Activated CD4-positive, CD25-positive, alpha-beta regulatory T cell (primary cell): Measurements from ENCODE around the gene PELI1.
A peak's percentile ranks its signal among the peaks of the same experiment; 100 is the strongest.

Experiments
- DNase-seq, 4 experiments: peaks; one replicate each; lab custom pipeline; 2025; lab: John Stamatoyannopoulos, UW

PELI1 gene

DNA sequence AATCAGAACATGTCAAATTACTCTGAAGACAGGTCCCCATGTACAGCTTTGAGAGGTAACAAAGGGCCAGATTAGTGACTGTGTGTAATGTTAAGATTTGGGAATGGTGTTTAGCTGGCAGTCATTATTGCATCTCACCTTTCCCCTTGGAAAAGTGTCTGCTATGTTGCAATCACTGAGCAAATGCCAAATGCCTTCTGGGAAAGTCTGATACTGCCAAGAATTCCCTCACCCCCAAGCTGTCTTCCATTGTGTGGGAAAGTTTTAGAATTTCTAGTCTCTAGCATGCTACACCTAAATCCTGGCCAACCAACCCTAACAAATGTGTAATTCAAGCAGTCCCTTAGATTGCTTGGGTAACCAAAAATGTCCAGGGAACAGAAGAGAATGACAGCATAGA lies 13.6 kb upstream of the PELI1 start:
- no peak for DNase-seq

DNA sequence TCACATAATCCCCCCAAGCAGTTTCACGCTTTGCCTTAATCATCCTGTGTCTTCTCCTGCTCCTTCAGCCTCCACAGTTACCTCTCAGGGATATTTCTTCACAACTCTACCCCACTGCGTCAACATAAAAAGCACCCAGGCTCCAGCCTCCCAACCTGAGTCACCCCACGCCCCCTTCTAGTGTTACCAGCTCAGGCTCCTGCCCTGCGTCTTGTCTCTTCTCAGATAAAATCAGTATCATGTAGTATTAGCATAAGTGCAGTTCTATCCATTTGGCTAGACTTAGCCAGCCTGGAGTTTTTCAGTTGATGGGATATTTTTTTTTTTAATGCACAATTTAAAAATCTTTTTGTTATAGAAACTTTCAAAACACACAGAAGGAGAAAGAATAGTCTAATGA lies 9.6 kb upstream of the PELI1 start:
- no peak for DNase-seq

DNA sequence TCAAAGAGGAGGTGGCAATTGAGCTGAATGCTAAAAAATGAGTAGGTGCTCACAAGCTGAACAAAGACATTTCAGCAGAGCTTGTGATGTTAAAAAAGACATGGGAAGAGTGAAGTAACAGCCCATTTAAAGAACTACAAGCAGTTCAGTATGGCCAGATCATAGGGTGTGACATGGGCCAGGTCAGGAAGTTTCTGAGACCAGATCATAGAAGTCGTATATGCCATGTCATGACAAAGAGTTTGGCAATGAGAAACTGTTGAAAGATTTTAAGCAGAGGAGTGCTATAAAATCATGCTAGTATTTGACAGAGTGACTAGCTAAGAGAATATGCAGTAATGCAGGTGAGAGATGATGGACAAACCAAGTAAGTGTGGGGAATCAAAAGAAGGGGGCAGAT lies 7.3 kb upstream of the PELI1 start:
- no peak for DNase-seq

DNA sequence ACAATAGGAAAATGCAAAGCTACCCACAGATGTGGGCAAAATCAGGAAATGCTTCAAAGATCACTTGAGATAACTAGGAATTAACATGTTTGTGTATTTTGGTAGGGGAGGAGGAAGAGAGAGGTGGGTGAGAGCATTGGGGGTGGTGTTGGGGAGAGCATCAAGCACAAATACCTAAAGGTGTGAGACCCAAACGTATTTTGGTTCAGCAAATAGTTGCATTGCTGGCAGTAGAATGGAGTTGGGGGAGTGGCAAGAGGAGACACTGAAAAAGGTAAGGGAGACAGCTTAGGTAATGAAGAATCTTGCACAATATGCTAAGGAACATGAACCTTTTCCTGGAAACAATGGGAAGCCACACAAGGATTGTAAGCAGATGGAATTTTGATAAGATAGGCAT lies 1.5 kb upstream of the PELI1 start:
- no peak for DNase-seq

DNA sequence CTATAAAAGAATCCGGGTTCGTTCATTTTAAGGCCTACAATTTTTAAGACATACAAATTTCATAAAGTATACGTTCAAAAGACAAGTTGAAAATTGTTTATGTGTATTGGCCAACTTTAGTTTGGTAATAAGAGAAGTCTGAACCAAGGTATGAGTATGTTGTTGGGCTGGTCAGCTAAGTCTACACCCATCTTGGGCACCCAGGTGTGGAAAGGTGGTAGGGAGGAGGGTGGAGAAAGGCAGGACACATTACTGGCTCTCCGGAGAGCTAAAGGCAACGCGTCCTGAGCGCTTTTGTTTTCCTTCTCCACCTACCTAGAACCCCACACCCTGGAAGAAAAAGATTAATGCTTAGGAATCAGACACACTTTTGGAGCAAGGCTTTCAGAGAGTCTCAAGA lies 899 bp upstream of the PELI1 start:
- DNase-seq = no peak

DNA sequence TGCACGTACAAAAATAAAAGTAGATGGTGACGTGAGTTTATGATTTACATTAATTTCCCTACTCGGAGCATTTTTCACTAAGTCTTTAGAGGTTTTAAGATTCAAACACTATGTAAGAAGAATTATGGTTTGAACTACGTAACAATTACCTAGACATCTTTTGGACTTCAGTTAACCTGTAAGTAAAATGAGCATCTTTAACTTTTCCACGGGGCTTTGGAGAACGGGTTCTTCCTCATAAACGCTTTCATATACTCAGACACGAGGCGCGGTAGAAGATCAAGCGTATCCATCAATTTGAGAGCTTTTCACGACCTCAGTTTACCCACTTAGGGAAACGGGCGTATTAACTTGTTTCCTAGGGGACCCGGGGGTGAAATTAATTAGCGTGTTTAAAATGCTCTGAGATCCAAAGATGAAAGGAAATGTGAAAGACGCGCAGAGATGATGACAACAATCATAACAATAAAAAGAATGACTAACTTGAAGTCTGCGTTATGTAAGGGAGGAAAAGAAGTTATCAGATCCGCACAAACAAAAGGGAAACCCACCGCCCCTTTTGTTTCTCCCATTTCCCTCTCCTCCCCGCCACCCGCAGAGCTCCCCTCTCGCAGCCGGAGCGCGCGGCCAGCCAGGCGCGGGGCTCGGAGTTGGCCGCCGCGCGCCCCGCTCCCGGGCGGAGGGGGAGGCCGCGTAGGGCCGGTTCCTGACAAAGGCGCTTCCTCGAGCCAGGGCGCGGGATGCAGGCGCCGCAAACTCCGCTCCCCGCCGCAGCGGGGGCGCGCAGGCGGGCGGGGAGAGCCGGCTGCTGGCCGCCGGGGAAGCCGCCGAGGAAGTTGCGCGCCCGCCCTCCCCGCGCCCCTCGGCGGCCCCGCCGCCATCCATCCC lies 807 bp downstream of the PELI1 start:
- peak in 1 of 4 experiments; percentile 19 for DNase-seq

DNA sequence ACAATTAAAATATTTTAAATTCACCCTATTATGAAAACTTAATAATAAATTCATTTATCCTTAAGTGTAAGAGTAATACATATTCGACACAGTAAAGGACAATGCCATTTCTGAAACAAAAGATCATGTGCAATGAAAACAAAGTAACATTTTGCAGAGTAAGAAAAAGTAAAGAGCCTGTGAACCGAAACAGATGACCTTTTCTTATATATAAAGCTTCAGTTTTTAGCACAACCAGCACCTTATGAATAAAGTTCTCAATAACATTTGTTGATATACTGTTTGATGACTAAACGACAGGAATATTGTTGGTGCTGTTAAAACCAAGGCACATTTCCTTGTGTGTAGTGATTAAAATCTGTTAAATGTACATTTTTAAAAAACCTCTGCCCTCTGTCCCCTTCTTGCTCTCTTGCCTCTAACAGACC lies 1.5 kb downstream of the PELI1 start:
- DNase-seq = no peak

DNA sequence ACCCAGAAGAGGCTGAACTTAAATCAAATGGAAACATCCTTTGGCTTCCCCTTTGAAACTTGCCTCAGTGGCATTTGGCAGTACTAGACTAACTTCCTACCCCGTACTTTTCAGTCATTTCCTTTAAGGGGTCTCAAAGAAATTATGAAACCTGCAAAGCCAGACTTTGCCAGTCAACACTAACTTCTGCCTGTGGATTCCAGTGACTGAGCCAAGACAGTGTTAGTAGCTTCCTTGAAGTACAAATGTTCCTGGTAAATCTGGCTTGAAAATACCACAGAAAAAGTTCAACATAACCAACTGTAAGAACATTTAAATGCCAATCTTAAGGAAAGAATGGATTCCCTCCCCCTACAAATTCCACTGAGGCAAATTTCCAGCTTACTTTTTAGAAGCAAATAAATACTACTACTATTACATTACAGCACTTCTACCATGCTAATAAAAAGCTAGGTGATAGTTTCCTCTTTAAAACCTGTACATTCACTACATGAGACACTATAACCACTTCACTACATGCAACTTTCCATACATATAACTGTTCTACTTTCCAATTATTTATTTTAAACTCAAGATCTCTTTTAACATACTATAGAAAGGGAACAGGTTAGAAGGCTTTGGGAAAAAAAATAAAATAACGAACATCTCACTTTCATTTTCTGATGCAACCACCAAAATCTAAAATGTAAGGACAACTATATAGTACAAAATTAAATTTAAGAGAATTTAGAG lies 2.4 kb downstream of the PELI1 start:
- no peak for DNase-seq

DNA sequence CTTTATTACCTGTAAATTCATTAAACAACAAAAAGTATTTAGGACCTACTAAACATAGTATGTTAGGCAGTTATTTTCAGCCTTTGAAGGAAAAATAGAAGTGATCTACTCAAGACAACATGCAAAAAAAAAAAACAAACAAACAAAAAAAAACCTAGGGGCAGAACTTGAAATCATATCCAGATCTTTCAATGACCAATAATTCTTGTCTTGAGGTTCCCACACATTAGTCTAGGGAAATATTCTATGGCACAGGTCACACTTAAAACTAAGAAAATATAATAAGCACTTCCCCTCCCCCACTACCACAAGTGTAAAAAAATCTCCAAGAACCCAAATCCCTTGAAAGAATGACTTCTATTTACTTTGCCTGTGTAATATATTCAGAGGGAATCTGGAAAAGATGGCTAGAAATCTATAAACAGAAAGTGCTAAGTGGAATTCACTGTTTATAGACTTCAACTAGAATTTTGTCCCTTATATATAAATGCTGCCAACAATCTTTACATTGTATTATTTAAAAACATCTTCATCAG lies 3.5 kb downstream of the PELI1 start:
- no peak for DNase-seq

DNA sequence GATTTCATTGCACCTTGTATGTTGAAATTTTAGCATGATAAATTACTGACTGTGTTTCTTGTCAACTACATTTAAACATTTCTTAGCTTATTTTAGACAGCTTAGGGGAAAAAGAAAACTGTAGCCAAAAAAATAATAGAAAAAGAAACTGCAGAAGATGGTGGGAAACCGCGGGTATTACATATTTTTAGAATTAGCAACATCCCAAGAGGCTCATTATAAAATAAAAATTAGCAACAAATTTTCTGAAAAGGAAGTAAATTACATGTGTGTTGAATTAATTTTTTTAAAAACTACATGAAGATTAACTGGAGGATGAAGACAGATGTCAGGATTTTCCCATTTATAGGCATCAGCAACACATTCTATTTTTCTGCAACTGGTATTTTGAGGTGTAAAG lies 4.3 kb downstream of the PELI1 start:
- no peak for DNase-seq

DNA sequence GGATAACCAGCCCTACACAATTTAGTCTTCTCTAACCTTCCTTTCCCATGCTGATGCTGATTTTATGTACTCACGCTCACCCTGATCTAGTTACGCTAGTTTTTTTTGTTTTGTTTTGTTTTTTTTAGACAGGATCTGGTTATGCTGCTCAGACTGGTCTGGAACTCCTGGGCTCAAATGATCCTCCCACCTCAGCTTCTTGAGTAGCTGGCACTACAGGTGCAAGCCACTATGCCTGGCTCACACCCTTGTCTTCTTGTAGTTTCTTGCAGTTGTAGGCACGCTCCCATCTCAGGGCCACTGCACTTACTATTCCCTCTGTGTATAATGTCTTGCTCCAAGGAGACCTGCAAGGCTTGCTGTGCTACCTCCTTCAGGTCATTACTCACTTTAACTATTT lies 6.2 kb downstream of the PELI1 start:
- DNase-seq = no peak

DNA sequence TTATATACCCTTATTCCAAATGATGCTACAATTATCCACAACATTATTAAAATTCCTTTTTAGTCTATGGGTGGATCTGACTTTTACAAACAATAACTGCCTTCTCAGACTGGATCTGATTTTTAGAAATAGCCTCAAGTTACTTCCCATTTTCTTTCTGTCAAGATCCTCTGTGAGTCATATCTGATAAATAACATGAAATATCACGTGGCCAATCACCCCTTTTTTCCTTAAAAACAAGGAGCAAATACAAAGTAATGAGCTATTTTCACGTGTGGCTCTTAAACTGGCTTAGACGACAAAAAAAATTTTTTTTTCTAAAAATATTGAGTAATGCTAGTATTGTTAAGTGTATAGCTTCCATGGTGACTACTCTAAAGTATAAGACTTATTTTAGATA lies 6.7 kb downstream of the PELI1 start:
- DNase-seq = no peak

DNA sequence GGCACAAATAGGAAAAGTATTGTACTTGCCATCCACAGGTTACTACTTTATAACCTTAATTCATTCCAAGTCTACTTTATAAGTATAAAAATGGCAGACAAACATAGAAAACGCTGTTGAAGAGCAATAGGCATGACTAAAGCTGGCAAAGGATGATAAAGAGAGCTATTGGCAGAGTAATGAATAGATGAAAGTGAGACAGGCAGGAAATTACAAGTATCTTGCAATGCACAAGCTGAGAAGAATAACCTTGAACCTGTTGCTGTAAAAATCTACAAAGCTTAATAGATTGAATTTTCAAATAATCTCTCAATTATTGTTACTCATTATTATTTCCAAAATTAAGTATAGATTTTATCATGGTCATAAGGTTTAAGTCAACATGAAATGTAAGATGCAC lies 8.8 kb downstream of the PELI1 start:
- no peak for DNase-seq

DNA sequence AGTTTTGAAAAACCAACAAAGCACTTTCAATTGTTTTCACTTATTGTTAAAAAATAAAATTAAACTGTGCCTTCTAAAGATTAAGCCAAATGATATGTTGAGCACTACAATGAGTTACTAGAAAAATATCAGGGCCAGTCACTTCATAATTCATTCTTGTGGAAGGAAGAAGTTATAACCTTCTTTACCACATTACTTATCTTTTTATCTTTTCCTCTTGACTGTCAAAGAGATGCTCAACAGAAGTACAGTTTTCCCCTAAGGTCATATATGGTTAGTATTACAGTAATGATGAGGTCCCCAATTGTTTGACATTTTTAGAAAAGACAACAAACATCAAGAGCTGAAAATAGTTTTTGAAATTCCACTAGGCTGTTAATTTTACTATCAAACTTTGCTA lies 9.4 kb downstream of the PELI1 start:
- DNase-seq = no peak

DNA sequence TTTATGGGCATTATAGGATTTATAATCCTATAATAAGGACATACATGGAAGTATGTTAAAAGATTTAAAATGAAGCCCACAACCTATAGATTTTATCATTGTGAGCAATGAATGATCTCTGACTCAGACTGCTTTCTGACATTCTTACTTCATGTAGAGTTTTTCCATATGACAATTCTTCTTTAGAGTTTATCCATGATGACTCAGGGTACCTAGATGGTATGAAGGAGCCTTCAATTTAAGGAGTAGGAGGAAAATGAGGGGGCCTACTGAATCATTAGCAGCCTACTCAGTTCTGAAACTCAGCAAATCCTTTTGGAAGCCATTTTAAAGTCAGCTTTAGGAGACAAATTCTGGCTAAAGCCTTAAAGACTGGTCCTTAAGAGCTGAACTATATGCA lies 10.4 kb downstream of the PELI1 start:
- no peak for DNase-seq

DNA sequence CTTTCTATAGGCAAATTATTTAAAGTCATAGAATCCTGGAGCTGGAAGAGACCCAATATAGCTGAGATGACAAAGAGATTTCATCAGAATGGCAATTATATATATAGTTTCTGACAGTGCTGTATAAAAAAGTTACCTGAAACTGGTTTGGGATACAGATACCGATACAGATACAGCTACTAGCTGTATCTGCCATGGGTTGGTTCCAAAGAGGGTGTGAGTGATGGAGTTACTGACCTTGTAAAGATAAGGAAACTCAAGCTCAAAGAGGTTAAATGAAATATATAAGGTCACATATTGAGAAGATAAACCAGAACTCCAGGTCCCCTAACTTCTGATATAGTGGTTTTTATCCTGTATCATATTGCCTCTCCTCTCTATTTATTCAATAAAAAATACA lies 10.9 kb downstream of the PELI1 start:
- DNase-seq = no peak

DNA sequence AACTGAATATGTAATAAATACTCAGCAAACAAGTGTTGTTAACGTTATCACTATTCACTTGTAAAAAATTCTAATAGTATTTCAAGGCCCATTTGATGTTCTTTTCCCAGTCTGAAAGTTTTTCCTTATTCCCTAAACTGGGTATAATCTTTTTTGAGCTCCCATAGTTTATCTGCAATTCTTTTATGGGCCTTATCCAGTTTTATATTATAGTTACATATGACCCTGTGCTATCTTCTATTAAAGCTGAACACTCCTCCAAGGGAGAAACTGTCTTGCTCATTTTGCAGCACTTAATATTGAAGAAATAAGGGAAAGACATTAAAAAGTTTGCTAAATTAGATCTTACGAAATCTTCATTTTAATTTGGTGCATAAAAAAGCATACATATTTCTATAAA lies 13.9 kb downstream of the PELI1 start:
- DNase-seq = no peak

DNA sequence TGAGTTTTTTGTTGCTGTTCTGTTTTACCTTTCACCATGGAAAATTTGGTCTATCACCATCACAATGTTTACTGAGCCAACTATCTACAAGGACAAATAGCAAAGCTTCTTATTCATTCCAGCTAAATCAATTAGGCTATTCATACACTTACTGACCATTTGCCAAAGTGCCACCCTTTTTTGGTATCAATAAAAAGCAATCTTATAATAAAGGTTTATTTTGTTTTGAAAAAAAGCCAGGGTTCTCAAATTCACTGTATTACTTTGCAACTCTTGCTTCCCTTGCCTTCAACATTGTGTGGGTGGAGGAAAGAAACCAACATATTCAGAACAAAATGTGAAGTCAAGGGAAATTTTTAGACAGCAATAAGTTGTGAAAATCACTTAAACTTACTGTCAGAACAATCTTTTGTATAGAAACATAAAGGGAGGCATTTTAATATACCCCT lies 15.3 kb downstream of the PELI1 start:
- DNase-seq = no peak

DNA sequence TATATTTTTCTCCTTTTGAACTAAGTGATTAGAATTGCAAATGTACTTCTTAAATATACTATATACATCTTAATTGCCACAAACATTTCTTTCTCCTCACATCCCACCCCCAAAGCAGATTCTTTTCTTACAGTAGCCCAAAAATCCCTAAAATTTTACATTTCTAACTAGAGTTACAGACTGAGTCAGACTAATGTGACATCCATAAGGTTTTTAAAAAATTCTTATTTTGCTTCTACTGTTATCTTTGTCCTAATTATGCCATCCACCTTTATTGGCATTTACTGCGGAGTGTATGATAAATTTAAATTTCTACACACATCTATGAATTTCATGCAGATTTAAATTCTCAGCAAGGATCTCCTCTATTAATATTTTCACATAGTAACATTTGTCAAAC lies 15.8 kb downstream of the PELI1 start:
- DNase-seq = no peak

DNA sequence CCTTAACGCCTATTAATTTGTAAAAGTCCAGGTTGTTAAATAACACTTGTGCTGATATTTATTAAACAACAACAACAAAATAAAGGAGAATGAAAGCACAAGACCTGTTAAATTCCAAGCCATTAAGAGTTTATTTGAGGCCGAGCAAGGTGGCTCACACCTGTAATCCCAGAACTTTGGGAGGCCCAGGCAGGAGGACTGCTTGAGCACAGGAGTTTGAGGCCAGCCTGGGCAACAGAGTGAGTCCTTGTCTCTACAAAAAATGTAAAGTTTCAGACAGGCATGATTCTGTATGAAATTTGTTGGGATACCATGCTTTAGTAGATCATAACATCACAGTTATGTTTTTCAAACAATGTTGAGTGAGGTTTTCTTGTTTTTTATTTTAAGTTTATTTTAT lies 17.1 kb downstream of the PELI1 start:
- DNase-seq = no peak

DNA sequence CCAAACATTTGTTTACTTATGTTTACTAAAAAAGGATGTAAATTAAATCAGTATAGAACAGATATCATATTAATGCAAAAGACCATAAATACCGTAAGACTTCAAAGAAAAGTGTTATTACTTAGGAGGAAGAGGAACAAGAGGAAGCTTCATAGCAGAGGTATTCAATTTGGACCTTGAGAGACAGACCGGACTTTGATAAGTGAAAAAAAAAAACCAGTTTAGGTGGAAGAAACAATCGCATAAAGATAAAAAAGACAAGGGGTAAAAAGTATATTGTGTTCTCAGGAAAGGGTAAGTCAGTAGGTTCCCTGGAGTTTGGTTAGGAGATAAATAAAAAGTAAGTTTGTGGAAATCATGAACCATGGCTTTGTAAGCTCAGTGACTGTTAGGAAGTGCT lies 17.6 kb downstream of the PELI1 start:
- DNase-seq = no peak

DNA sequence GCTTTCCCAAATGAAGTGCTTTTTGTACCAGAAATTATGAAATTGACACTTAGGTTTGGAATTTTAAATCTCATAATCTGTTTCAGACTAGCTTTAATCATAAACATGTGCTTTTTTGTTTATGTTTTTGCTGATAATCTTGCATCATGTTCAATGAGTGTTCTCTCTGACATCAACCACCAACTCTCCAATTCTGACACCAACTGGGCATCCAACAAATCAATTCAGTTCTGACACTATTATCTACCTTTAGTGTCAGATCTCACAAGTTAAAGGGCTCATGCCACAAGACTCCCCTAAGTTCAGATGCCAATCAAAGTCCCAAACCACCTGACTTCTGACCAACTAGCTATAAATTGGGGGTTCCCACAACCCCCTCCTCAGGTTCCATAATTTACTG lies 19.6 kb downstream of the PELI1 start:
- no peak for DNase-seq

DNA sequence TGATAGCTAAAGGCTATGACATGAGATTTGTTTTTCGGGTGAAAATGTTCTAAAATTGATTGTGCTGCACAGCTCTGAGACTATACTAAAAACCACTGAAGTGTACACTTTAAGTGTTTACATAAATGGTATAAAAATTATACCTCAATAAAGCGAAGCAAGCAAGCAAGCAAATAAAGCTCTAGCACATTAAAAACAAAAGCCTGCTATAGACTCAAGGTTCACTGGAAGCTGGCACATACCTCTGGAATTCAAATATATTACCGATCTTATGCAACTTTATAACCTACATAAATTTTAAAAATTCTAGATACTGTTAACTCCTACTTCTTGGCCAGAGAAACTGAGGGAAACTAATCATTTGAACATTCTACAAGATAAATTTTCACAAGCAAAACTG lies 20.1 kb downstream of the PELI1 start:
- DNase-seq = no peak
